A549 treated with Mapracorat at 1 μM for 4 hours (cell line): ENCODE results near the gene CDKN1C. TPM values are rescaled to one million over a fixed set of nuclear protein-coding genes. Genes with fewer than 3 reads are reported as not detected.

Experiments
- total RNA-seq: library from RNA; stranded (reverse); fragments of 200-300 nt; extraction: Qiagen RNA extraction; gene quantifications from 5 replicates; pipeline ENCODE4 v1.2.3, GENCODE V29; 2022

CDKN1C gene
- total RNA-seq: 4.6 to 7.3 TPM (median 6.2 TPM) in 5 replicates

DNA sequence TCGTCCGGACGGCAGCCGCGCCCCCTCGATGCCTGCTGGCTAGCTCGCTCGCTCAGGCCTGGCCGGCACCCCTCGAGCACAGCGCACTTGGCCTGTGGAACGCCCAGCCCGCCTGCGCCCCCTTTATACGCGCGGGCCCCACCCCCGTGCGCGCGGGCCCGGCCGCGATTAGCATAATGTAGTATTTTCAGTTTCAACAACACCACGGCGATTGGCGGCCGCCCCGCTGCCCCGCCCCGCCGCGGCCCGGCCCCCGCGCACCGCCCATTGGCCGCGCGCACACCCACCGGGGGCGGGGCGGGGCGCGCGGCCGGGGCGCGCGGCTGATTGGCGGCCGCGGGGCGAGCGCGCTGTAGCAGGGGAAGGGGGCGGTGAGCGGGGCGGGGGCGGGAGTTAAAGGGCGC is at the start of gene CDKN1C:
Gene CDKN1C, minus strand, starts transcription at position 98 of the 404 bp plus-strand sequence. CDS start 319 bp downstream, outside the sequence.

DNA sequence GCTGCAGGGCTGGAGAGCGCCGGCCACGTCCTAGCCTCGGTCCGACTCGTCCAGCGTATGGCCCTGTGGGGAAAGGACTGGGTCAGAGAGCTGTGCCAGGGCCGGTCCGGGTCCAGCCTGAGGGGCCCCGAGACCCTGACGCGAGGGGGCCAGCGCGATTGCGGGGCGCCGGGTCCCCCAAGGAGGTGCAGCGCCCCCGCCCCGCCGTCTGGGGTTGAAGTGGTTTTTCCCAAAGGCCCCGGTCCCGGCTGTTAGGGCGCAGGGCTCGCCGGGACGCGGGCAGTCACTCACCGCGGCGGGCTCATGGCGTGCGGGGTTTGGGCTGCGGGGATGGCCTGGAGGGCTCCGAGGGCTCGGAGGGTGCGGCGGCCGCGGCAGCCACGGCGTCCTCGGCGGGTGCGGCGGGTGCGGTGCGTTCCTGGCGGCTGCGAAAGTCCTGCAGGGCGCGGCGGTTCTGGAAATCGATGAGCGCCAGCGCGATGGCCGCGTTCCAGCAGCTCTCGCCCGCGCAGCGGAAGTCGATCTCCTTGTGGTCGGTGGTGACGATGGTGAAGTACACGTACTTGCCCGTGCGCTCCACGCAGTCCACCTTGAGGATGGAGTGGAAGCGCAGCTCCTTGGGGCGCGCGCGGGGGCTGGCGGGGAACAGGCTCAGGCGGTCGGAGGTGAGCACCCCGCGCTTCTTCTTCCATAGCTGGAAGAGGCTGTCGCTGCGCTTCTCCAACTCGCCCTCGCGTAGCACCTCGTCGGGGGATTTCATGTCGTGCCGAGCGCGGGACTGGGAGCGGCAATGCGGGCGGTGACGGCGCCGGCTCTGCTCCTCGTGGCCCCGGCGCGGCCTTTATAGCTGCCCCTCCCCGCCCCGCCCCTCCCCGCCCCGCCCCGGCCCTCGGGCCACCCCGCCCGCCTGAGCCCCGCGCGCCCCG is 43.3 kb upstream of the CDKN1C start, which contains the start of gene PHLDA2:
Gene PHLDA2, minus strand, starts transcription at position 816 of the 926 bp plus-strand sequence. Its CDS starts 56 bp downstream, at position 760.

Other genes with a start within 250 kb of the CDKN1C start
- 0.04 to 0.08 TPM (median 0.06 TPM) in 5 replicates for gene KCNQ1OT1, start 185.8 kb downstream of the CDKN1C start, total RNA-seq
- gene PHLDA2, start 43.6 kb upstream of the CDKN1C start, total RNA-seq: 86.5 to 121 TPM (median 113 TPM) in 5 replicates
- gene NAP1L4, start 106.6 kb upstream of the CDKN1C start, total RNA-seq: 111 to 127 TPM (median 123 TPM) in 5 replicates
- gene CARS1, start 171.6 kb upstream of the CDKN1C start, total RNA-seq: 55.5 to 69.6 TPM (median 60.2 TPM) in 5 replicates